Suppressor macrophage (primary cell): Measurements from ENCODE around the gene NSUN4.
"Not testable (repeated sequence)": the region's sequence is repeated elsewhere in the genome, so short reads cannot be mapped to it uniquely, and the experiment has no call there.

Source experiments
- DNase-seq, 4 experiments: peaks; one replicate each; pipeline ENCODE4 v3.0.0-alpha.2; 2020 to 2022

Gene NSUN4

DNA sequence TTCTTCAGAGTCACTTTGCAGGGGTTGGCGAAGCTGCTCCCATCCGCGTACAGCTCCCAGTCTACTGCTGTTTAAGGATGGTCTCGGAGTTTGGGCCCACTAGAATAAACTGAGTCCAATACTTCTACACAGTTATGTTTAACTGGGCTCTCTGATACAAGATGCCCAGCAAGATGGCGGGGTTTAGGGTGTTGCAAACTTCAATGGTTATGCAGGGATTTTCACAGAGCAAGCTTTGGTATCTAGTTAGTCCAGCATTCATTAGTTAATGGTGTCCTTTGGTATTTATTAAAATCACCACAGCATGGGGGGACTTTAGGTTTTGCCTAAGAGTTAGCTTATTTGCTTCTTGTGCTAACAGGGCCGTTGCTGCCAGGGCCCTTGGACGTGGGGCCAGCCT is 12.4 kb upstream of the NSUN4 start:
- not testable (repeated sequence) for DNase-seq

DNA sequence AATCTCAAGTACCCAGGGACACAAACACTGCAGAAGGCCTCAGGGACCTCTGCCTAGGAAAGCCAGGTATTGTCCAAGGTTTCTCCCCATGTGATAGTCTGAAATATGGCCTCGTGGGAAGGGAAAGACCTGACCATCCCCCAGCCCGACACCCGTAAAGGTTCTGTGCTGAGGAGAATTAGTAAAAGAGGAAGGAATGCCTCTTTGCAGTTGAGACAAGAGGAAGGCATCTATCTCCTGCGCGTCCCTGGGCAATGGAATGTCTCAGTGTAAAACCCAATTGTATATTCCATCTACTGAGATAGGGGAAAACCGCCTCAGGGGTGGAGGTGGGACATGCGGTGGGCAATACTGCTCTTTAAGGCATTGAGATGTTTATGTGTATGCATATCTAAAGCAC is 10.8 kb upstream of the NSUN4 start:
- DNase-seq, result not testable (repeated sequence)

GRCh38 chr1:46330381-46330780 is 10.2 kb upstream of the NSUN4 start:
- not testable (repeated sequence) for DNase-seq

DNA sequence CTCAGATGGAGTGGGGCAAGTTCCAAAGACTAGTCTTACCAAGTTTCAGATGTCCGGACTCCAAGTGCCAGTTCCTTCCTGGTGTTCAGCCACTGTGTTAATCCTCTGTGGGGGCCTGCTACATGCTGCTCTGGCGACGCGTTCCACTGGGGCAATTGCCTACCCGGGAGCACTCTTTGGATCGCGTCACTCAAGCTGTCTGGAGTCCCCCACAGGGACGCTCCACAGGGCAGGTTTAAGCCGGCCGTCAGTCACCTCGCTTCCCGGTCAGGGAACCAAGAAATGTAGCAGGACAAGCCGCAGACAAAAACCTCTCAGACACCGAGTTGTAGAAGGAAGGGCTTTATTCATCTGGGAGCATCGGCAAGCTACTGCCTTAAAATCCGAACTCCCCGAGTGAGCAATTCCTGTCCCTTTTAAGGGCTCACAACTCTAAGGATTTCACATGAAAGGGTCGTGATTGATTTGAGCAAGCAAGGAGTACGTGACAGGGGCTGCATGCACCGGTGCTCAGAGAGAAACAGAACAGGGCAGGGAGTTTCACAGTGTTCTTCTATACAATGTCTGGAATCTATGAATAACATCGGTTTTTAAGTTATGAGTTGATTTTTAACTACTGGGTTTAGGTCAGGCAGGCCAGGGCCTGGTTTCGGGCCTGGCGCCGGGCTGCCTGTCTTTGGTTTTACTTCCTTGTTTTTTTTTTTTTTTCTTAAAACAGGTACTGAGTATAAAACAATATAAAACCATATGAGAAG is 8.6 kb upstream of the NSUN4 start:
- not testable (repeated sequence) for DNase-seq

- peak; percentile 74 to 84 (median 80) for DNase-seq
Observed at GRCh38 chr1:46333300-46334029, 7.1 kb upstream of the NSUN4 start.

DNA sequence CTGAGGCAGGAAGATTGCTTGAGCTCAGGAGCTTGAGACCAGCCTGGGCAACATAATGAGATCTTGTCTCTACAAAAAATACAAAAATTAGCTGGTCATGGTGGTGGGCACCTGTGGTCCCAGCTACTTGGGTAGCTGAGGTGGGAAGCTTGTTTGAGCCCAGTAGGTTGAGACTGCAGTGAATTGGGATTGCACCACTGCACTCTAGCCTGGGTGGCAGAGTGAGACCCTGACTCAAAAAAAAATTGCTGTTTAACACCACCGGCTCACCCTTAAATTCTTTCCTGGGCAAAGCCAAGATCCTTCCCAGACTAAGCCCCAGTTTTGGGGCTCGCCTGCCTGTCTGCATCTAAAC is 6.6 kb upstream of the NSUN4 start:
- DNase-seq, result no peak

GRCh38 chr1:46335081-46335480 is 5.5 kb upstream of the NSUN4 start:
- DNase-seq, result no peak

GRCh38 chr1:46337409-46337808 is 3.2 kb upstream of the NSUN4 start:
- not testable (repeated sequence) for DNase-seq

GRCh38 chr1:46341222-46342083 is 846 bp downstream of the NSUN4 start:
- no peak for DNase-seq

DNA sequence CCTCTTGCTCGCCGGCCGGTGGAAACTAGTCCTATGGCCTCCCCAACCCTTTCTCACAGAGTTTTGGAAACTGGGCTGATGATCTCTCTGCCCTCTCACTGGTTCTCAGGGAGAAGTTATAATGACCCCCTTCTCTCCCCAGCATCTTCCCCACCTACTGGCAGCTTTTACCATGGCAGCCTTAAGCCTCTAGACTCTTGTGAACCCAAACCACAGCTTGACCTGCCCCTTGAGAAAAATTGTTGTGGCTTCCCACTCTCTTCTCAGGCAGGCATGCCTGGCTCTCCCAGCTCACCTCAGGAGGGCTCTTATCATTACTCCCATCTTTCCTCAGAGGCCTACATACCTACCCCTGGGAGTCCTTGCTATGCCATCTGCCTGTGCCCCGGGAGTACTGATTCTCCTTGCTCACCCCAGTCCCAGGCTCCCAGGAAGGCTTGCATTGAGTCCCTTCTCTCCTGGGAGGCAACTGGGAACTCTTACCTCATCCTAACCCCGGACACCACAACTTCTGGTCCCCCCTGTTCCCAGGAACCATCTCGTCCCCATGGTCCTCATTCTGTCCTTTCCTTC is 1.6 kb downstream of the NSUN4 start:
- DNase-seq, result peak; percentile 15 to 27 (median 20)

DNA sequence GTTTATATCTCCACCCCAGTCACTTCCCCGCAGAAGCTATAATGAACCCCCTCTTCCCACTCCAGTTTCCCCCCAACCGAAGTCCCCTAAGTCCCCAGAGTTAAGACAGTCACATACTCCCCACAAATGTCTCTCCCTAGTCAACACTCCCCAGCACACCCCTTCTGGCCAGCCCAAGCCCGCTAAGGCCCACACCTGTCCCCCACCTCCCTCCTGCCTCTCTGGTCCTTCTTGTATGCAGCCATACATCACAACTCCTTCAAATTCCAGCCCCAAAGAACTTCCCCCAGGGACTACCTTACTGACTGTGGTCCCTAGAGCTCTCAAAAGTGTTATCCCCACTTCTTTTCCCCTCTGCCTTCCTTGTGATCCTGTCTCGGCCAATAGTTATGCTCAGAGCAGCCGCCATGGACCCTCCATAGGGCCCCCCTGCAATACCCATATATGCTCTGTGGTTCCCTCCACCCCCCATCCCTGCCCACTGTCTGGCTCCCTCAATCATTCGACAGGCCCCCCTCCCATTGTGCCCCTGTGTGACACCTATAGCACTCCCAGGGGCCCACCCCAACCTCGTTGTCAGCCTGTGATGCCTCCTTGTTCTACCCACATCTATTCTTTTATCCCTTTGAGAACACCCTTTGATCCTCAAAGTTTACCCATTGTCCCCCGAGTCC is 2.2 kb downstream of the NSUN4 start:
- DNase-seq, result no peak

DNA sequence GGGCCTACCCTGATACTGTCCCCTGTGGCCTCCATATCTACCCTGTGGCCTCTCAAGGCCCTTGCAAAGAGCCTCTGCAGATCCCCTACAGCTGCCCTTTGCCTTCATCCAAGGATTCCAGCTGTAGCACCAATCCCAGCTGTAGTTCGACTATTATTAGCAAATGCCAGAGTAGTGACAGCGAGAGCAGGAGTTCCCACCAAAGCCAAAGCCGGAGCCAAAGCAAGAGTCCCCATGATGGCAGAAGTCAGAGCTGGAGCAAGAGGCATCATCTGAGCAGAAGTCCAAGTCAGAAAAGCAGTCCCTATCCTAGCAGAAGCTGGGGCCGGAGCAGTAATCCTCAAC is 2.7 kb downstream of the NSUN4 start:
- DNase-seq, result no peak

DNA sequence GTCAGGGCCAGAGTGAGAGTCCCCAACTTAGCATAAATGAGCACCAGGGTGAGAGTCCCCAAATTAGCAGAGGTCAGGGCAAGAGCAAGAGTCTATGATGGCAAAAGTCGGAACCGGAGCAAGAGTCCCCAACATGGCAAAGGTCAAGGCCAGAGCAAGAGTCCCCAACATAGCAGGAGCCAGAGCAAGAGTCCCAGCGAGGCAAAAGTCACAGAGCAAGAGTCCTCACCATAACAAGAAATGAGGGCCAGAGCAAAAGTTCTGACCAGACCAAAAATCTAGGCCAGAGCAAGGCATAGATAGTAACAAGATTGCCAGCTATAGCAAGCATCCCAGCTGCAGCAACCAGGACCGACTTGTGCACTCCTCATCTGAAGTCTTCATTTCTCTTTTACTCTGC is 3.1 kb downstream of the NSUN4 start:
- DNase-seq, result no peak

DNA sequence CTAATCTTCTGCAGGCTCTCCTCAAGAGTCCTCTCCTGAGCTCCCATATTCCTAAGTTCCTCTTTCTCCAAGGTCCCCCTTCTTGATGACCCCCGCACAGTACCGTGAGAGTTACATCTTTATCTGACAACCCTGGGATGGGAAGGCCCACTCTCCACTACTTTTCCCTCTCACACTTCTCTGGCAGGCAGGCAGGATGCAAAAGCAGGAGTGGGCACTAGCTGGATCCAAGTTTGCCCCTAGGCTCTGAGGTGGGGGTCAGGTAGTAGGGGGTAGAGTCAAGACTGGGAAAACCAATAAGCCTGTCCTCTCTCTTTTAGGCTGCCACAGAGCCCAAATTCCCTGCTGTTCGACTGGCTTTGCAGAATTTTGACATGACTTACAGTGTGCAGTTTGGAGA is 3.9 kb downstream of the NSUN4 start:
- DNase-seq, result no peak

- DNase-seq, result no peak
Observed at GRCh38 chr1:46345281-46345680, 4.7 kb downstream of the NSUN4 start.

GRCh38 chr1:46352363-46352762 is 11.8 kb downstream of the NSUN4 start:
- DNase-seq, result no peak

GRCh38 chr1:46355920-46356319 is 15.3 kb downstream of the NSUN4 start:
- not testable (repeated sequence) for DNase-seq

GRCh38 chr1:46362158-46362557 is 21.6 kb downstream of the NSUN4 start:
- DNase-seq, result no peak

DNA sequence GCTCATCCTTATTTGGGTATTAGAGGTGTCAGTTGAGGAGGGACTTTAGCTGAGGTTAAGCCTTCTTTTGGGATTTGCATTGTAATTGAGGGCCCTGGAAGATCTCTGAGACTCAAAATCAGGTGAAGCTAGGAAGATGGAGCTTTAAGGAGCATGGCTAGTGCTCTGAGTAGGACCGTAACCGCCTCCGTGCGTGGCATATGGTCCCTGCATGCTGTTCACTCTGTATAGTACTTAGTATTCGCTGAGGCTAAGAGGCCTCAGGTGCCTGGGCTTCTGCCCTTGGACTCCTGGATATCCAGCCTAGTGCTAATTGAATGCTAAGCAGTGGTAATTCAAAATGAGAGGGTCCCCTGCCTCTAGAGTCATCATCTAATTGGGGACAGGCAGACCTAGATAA is 22.5 kb downstream of the NSUN4 start:
- DNase-seq, result no peak

GRCh38 chr1:46364612-46365011 is 24.0 kb downstream of the NSUN4 start:
- DNase-seq, result no peak

- DNase-seq, result not testable (repeated sequence)
Observed at GRCh38 chr1:46365796-46366195, 25.2 kb downstream of the NSUN4 start.

- no peak for DNase-seq
Observed at GRCh38 chr1:46367072-46367471, 26.5 kb downstream of the NSUN4 start.
